B cell (primary cell): ENCODE measurements around the gene GIMAP1. TPM values are rescaled to one million over a fixed set of nuclear protein-coding genes. Genes with fewer than 3 reads are reported as not detected.
A peak's percentile ranks its signal among the peaks of the same experiment; 100 is the strongest.

Experiments
- ATAC-seq: fragments of 200-7000 bp; cut with Tn5 transposase; one replicate; pipeline ENCODE4 v1.10.0; 2021; ENCODE audit warnings: low read depth, mild to moderate bottlenecking, moderate number of reproducible peaks, moderate library complexity
- CTCF ChIA-PET: fragments of 350-600 bp; sonication (Branson Sonifier 250); formaldehyde crosslinking; loops from one replicate; lab custom pipeline; 2021; ENCODE audit warnings: antibody characterized with exemption, inconsistent platforms; lab: Charles Lee
- POLR2A ChIA-PET: fragments of 350-600 bp; sonication (Branson Sonifier 250); formaldehyde crosslinking; loops from one replicate; lab custom pipeline; 2021; ENCODE audit warnings: antibody characterized with exemption; lab: Charles Lee
- DNase-seq: peaks from one replicate; pipeline ENCODE4 v3.0.0; 2013
- H2AFZ ChIP-seq: 2 replicates; pipeline ENCODE4 v1.6.1; 2012; ENCODE audit warnings: mild to moderate bottlenecking, low read depth, low read length; ENCODE audit not compliant: insufficient read depth, poor library complexity, severe bottlenecking
- H3K27ac ChIP-seq, 2 donors: 1 replicate in 1 of 2; 2 replicates in 1 of 2; pipeline ENCODE4 v1.5.1; 2012 to 2013; ENCODE audit warnings: low read length in 2 of 2, mild to moderate bottlenecking in 2 of 2, moderate library complexity in 1 of 2
- H3K27me3 ChIP-seq, 4 experiments: fragments of 200-600 bp in 1 of 4; sonication (generic) in 1 of 4; replicated peaks in 1 of 4; 1 replicate in 2 of 4; 2 replicates in 2 of 4; pipeline versions ENCODE4 v1.6.1 to v1.7.0; 2013 to 2016; ENCODE audit warnings: low read length in 3 of 4, mild to moderate bottlenecking in 2 of 4, mixed read lengths in 1 of 4, moderate library complexity in 1 of 4; ENCODE audit not compliant: insufficient read depth in 4 of 4, control insufficient read depth in 3 of 4; ENCODE audit errors: control extremely low read depth in 1 of 4
- H3K36me3 ChIP-seq, 2 experiments: replicated peaks in 1 of 2; 1 replicate in 1 of 2; 2 replicates in 1 of 2; pipeline versions ENCODE4 v1.6.1 to v1.7.1; 2013; ENCODE audit warnings: low read length in 1 of 2; ENCODE audit not compliant: insufficient read depth in 2 of 2, control insufficient read depth in 1 of 2; ENCODE audit errors: control extremely low read depth in 1 of 2, extremely low read depth in 1 of 2
- H3K4me1 ChIP-seq, 2 donors: fragments of 200-600 bp in 1 of 2; sonication (generic) in 1 of 2; 1 replicate in 1 of 2; 2 replicates in 1 of 2; pipeline versions ENCODE4 v1.5.1 to v1.6.1; 2013 to 2017; ENCODE audit warnings: low read length in 2 of 2; ENCODE audit not compliant: control insufficient read depth in 2 of 2, insufficient read depth in 2 of 2
- H3K4me2 ChIP-seq: replicated peaks from 2 replicates; pipeline ENCODE3; 2012; ENCODE audit warnings: mild to moderate bottlenecking, low read depth, low read length; ENCODE audit not compliant: poor library complexity, severe bottlenecking
- H3K4me3 ChIP-seq, 5 experiments: fragments of 200-600 bp in 1 of 5; sonication (generic) in 1 of 5; 1 replicate in 3 of 5; 2 replicates in 2 of 5; pipeline versions ENCODE4 v1.5.1 to v1.7.0; 2011 to 2016; ENCODE audit warnings: low read length in 4 of 5, mild to moderate bottlenecking in 4 of 5, low read depth in 2 of 5, control low read depth in 1 of 5, moderate library complexity in 1 of 5; ENCODE audit not compliant: insufficient read depth in 1 of 5; ENCODE audit errors: control extremely low read depth in 1 of 5, extremely low read depth in 1 of 5
- H3K79me2 ChIP-seq: fragments of 200-600 bp; sonication (generic); one replicate; pipeline ENCODE4 v1.6.0; 2016; ENCODE audit warnings: low read length; ENCODE audit not compliant: control insufficient read depth, insufficient read depth
- H3K9ac ChIP-seq: fragments of 200-600 bp; sonication (generic); 2 replicates; pipeline ENCODE4 v1.6.1; 2017; ENCODE audit warnings: mild to moderate bottlenecking, low read length, moderate library complexity
- H3K9me3 ChIP-seq, 3 donors: one replicate each; pipeline versions ENCODE4 v1.6.1 to v1.7.1; 2013; ENCODE audit warnings: low read length in 2 of 3; ENCODE audit not compliant: control insufficient read depth in 2 of 3, insufficient read depth in 1 of 3; ENCODE audit errors: control extremely low read depth in 1 of 3
- H4K20me1 ChIP-seq: 2 replicates; pipeline ENCODE4 v1.6.0; 2012; ENCODE audit warnings: mild to moderate bottlenecking, low read length; ENCODE audit not compliant: insufficient read depth, control insufficient read depth, poor library complexity, severe bottlenecking
- H3K27ac Mint-ChIP-seq: one replicate; pipeline ENCODE4 v1.8.0; 2021; ENCODE audit warnings: mixed read lengths
- H3K27me3 Mint-ChIP-seq: one replicate; pipeline ENCODE4 v1.8.0; 2021; ENCODE audit warnings: mixed read lengths
- H3K4me1 Mint-ChIP-seq: one replicate; pipeline ENCODE4 v1.8.0; 2021; ENCODE audit warnings: mixed read lengths
- H3K4me3 Mint-ChIP-seq: one replicate; pipeline ENCODE4 v1.8.0; 2021; ENCODE audit warnings: mixed read lengths
- H3K9me3 Mint-ChIP-seq: one replicate; pipeline ENCODE4 v1.8.0; 2022; ENCODE audit warnings: mixed read lengths; ENCODE audit not compliant: insufficient read depth
- CTCF ChIP-seq: fragments of 200-600 bp; IDR thresholded peaks from one replicate; pipeline ENCODE4 v1.8.0; 2022; ENCODE audit warnings: antibody characterized with exemption, mild to moderate bottlenecking
- EZH2 ChIP-seq: IDR thresholded peaks from 2 replicates; pipeline ENCODE4 v1.6.1; 2012; ENCODE audit warnings: borderline replicate concordance, low read depth, mild to moderate bottlenecking, moderate library complexity, low read length; ENCODE audit not compliant: insufficient read depth, poor library complexity, severe bottlenecking
- WGBS: methylation state at CpG from one replicate; pipeline ENCODE4 v1.1.5; 2013; ENCODE audit warnings: missing lambda C conversion rate; ENCODE audit not compliant: insufficient coverage; 5-methylcytosine and 5-hydroxymethylcytosine counted together
- intact Hi-C: fragments of 100-400 bp; cut with micrococcal nuclease; formaldehyde crosslinking; loops from one replicate; pipeline ENCODE4 v1.10.0; 2022
- polyA plus RNA-seq: library from polyadenylated mRNA; depleted of rRNA; stranded (reverse); fragments of >200 nt; gene quantifications from 2 replicates; pipeline ENCODE4 v1.2.3, GENCODE V29; 2012
- total RNA-seq, 2 donors: library from RNA; stranded (reverse); fragments of 120-200 nt in 1 of 2; gene quantifications; 1 replicate in 1 of 2; 2 replicates in 1 of 2; pipeline versions ENCODE4 v1.2.3 to v1.2.4, GENCODE V29; 2013 to 2022

The GIMAP1 gene
- total and polyA plus RNA-seq, 2 donors (not counting 1 experiment from before 2014, with no cell fraction given) = 0.30 to 0.63 TPM

- H3K4me3 ChIP-seq = peak overlapping the region; percentile 40 to 70 (median 60)
Measured at GRCh38 chr7:150716939-150717338, 526 bp downstream of the GIMAP1 start.

More at GRCh38 chr7:150716939-150717338, 526 bp downstream of the GIMAP1 start:
- Histone ChIP-seq H2AFZ (peak overlapping the region; percentile 75), H3K9me3 (no peaks in the 10 kb centered on the region), H3K9ac (peak overlapping the region; percentile 75), H3K27ac (peak overlapping the region in 1 of 2 donors; percentile 71), H3K4me2 (peak overlapping the region; percentile 72), H4K20me1 (no peaks in the 10 kb centered on the region), H3K27me3 (no peaks in the 10 kb centered on the region), H3K4me1 (peaks cover 17 to 18% of the 10 kb centered on the region in 2 donors), H3K79me2 (no peaks in the 10 kb centered on the region), H3K36me3 (peaks cover 0 to 5% of the 10 kb centered on the region in 2 experiments)
- Mint-ChIP-seq H3K27me3 (no peaks in the 10 kb centered on the region), H3K4me1 (peaks cover 15% of the 10 kb centered on the region), H3K4me3 (peak overlapping the region; percentile 80), H3K27ac (no peak overlapping the region), H3K9me3 (peaks cover 4% of the 10 kb centered on the region)
- ChIA-PET POLR2A (no interaction called here), CTCF (no interaction called here)
- 4% methylated on average over 3 of the region's 4 CpGs for WGBS
- no peak for DNase-seq
- no peak for TF ChIP-seq CTCF
- no peak for TF ChIP-seq EZH2
- intact Hi-C loops = no loop called here
- ATAC-seq = no peak
